K562 (cell line): Measurements from ENCODE around the gene CA7. TPM values are rescaled to one million over a fixed set of nuclear protein-coding genes. Genes with fewer than 3 reads are reported as not detected.

Source experiments
- ATAC-seq: fragments of 200-7000 bp; cut with Tn5 transposase; 3 replicates; pipeline ENCODE4 v1.9.1; 2020; ENCODE audit warnings: moderate library complexity
- BruUV-seq: library from RNA; stranded (reverse); fragments of 400-500 nt; replicated peaks from 2 replicates; lab custom pipeline; 2021; lab: Mats Ljungman, UMichigan
- CTCF ChIA-PET: fragments of 300-600 bp; formaldehyde crosslinking; extraction: SDS; loops from one replicate; lab custom pipeline; 2021; ENCODE audit warnings: low intra/inter-chr PET ratio; lab: Yijun Ruan, JAX
- POLR2A ChIA-PET: fragments of 300-600, 350-650 bp; sonication (Branson Sonifier 250); formaldehyde crosslinking; extraction: SDS; loops from one replicate; lab custom pipeline; 2021; ENCODE audit warnings: antibody characterized with exemption, inconsistent platforms; lab: Yijun Ruan, JAX
- DNase-seq, 4 experiments: peaks; one replicate each; pipeline versions ENCODE4 v3.0.0 to v3.0.0-alpha.2; 2011 to 2018; ENCODE audit warnings: low spot score in 3 of 4, mixed read lengths in 3 of 4; ENCODE audit errors: extremely low read depth in 1 of 4
- FAIRE-seq: peaks from 2 replicates; lab custom pipeline; 2011; peaks lifted over from hg19 to GRCh38; lab: Jason Lieb, UNC
- H2AFZ ChIP-seq: 2 replicates; pipeline ENCODE4 v1.6.0; 2011; ENCODE audit warnings: low read depth, low read length, control low read depth, inconsistent platforms
- H3K27ac ChIP-seq: fragments of 200-600 bp; 3 replicates; pipeline ENCODE4 v1.8.0; 2011; ENCODE audit warnings: low read depth, mild to moderate bottlenecking, control low read depth, inconsistent platforms, low read length, moderate library complexity, mixed read lengths; ENCODE audit errors: extremely low read depth
- H3K27me3 ChIP-seq, 2 experiments: fragments of 300-600 bp in 1 of 2; 2 replicates in 1 of 2; 3 replicates in 1 of 2; pipeline versions ENCODE4 v1.6.0 to v1.8.0; 2011; ENCODE audit warnings: inconsistent platforms in 2 of 2, low read length in 2 of 2, mild to moderate bottlenecking in 1 of 2, mixed read lengths in 1 of 2, moderate library complexity in 1 of 2; ENCODE audit not compliant: control insufficient read depth in 2 of 2, insufficient read depth in 2 of 2
- H3K36me3 ChIP-seq: fragments of 300-600 bp; 3 replicates; pipeline ENCODE4 v1.8.0; 2011; ENCODE audit warnings: mild to moderate bottlenecking, low read length, inconsistent platforms; ENCODE audit not compliant: control insufficient read depth, insufficient read depth
- H3K4me1 ChIP-seq, 2 experiments: fragments of 200-600 bp in 1 of 2; replicated peaks in 1 of 2; 2 replicates in 1 of 2; 3 replicates in 1 of 2; pipeline versions ENCODE4 v1.5.1 to v1.8.0; 2011; ENCODE audit warnings: inconsistent platforms in 2 of 2, low read length in 2 of 2, mild to moderate bottlenecking in 1 of 2, mixed read lengths in 1 of 2, moderate library complexity in 1 of 2; ENCODE audit not compliant: control insufficient read depth in 2 of 2, insufficient read depth in 2 of 2
- H3K4me2 ChIP-seq: 2 replicates; pipeline ENCODE4 v1.6.1; 2011; ENCODE audit warnings: low read length, control low read depth, inconsistent platforms, mixed read lengths; ENCODE audit not compliant: insufficient read depth
- H3K4me3 ChIP-seq: fragments of 200-600 bp; sonication (generic), shearing (Covaris generic); 2 replicates; pipeline ENCODE4 v1.5.1; 2016; ENCODE audit warnings: control low read depth, inconsistent platforms
- H3K79me2 ChIP-seq: fragments of 200-600 bp; 3 replicates; pipeline ENCODE4 v1.8.0; 2011; ENCODE audit warnings: low read length, inconsistent platforms; ENCODE audit not compliant: control insufficient read depth, insufficient read depth
- H3K9ac ChIP-seq, 2 experiments: 2 replicates each; pipeline versions ENCODE4 v1.6.0 to v1.6.1; 2011; ENCODE audit warnings: low read depth in 2 of 2, low read length in 2 of 2, control low read depth in 1 of 2, inconsistent platforms in 1 of 2, mild to moderate bottlenecking in 1 of 2, mixed read lengths in 1 of 2; ENCODE audit not compliant: insufficient read depth in 1 of 2
- H3K9me1 ChIP-seq: one replicate; pipeline ENCODE4 v1.6.0; 2011; ENCODE audit warnings: inconsistent platforms, mild to moderate bottlenecking, low read length, moderate library complexity; ENCODE audit not compliant: control insufficient read depth, insufficient read depth
- H3K9me3 ChIP-seq: replicated peaks from 2 replicates; pipeline ENCODE4 v1.5.1; 2011; ENCODE audit warnings: low read depth, low read length, inconsistent platforms; ENCODE audit not compliant: control insufficient read depth, insufficient read depth
- H4K20me1 ChIP-seq: replicated peaks from 2 replicates; pipeline ENCODE4 v1.6.1; 2011; ENCODE audit warnings: low read length, inconsistent platforms, mixed read lengths; ENCODE audit not compliant: control insufficient read depth, insufficient read depth
- BCL6 ChIP-seq: fragments of 250-450 bp; sonication (Bioruptor Pico); IDR thresholded peaks from 2 replicates; pipeline ENCODE4 v1.4.0; 2020
- HCFC1 ChIP-seq: IDR thresholded peaks from 2 replicates; pipeline ENCODE4 v1.6.1; 2012; ENCODE audit warnings: low read depth, low read length, improper control_type of control experiment
- KDM4B ChIP-seq, 2 experiments: fragments of 450-650 bp in 1 of 2; sonication (generic) in 1 of 2; IDR thresholded peaks; 2 replicates each; pipeline ENCODE4 v1.6.1; 2016 to 2017; ENCODE audit warnings: borderline replicate concordance in 2 of 2, antibody characterized with exemption in 1 of 2, low read depth in 1 of 2, mild to moderate bottlenecking in 1 of 2
- LCOR ChIP-seq: sonication (generic); formaldehyde crosslinking; IDR thresholded peaks from 2 replicates; pipeline ENCODE4 v1.8.0; 2022; ENCODE audit warnings: mild to moderate bottlenecking, missing genetic modification reagents
- RREB1 ChIP-seq: fragments of 250-450 bp; sonication (Bioruptor Pico); IDR thresholded peaks from 2 replicates; pipeline ENCODE4 v1.4.0; 2020
- SP2 ChIP-seq: IDR thresholded peaks from 2 replicates; pipeline ENCODE4 v1.6.1; 2011; ENCODE audit warnings: mild to moderate bottlenecking, low read depth, low read length, moderate library complexity; ENCODE audit not compliant: poor library complexity, severe bottlenecking; ENCODE audit errors: extremely low read depth
- SRSF7 ChIP-seq: fragments of 200-400 bp; formaldehyde crosslinking; optimal IDR thresholded peaks from 2 replicates; pipeline ENCODE3; 2017; ENCODE audit warnings: mild to moderate bottlenecking, low read depth, low read length
- TCFL5 ChIP-seq: fragments of 250-450 bp; sonication (Bioruptor Pico); conservative IDR thresholded peaks from 2 replicates; pipeline ENCODE4 v1.6.1; 2021; ENCODE audit warnings: mild to moderate bottlenecking, moderate library complexity, matching md5 sums
- TEAD2 ChIP-seq: fragments of 450-650 bp; IDR thresholded peaks from 2 replicates; pipeline ENCODE4 v1.6.1; 2016; ENCODE audit warnings: missing genetic modification characterization, control low read depth, missing compliant biosample characterization
- ZNF121 ChIP-seq: sonication (generic); formaldehyde crosslinking; conservative IDR thresholded peaks from 2 replicates; pipeline ENCODE4 v1.8.0; 2022; ENCODE audit warnings: missing genetic modification reagents
- ZNF76 ChIP-seq: fragments of 250-450 bp; sonication (Bioruptor Pico); IDR thresholded peaks from 2 replicates; pipeline ENCODE4 v1.4.0; 2020; ENCODE audit warnings: mild to moderate bottlenecking, moderate library complexity, borderline replicate concordance
- WGBS: fragments of 100-300 bp; shearing (Covaris generic); methylation state at CpG from one replicate; pipeline ENCODE4 v1.1.6; 2016; ENCODE audit warnings: low coverage, mixed read lengths; ENCODE audit not compliant: insufficient coverage; ENCODE audit errors: missing lambda C conversion rate; 5-methylcytosine and 5-hydroxymethylcytosine counted together
- in situ Hi-C: fragments of 300-500 bp; cut with MboI; formaldehyde crosslinking; loops from 4 replicates; pipeline ENCODE4 v1.15.0; 2018; ENCODE audit warnings: inconsistent platforms, mixed read lengths
- intact Hi-C: fragments of 100-400 bp; cut with micrococcal nuclease; formaldehyde crosslinking; loops from 2 replicates; pipeline ENCODE4 v1.14.2; 2022
- polyA plus RNA-seq, 8 experiments: library from polyadenylated mRNA; depleted of rRNA in 4 of 8; stranded (reverse) in 5 of 8; unstranded in 3 of 8; fragments of >200 nt; fragmentation: Nextera tagmentation in 2 of 8; fragmentation: Illumina TruSeq in 1 of 8; extraction: Ambion mirVana in 2 of 8; extraction: Trizol in 1 of 8; gene quantifications; 2 replicates each; pipeline versions ENCODE4 v1.2.1 to v1.2.3, GENCODE V29; 2011 to 2014; ENCODE audit warnings: inconsistent platforms in 1 of 8, missing spikeins in 1 of 8
- total RNA-seq, 7 experiments: library from RNA; depleted of rRNA in 6 of 7; stranded (reverse); fragments of >200 nt in 6 of 7; fragmentation: Illumina TruSeq in 2 of 7; extraction: Trizol in 2 of 7; gene quantifications; 2 replicates each; pipeline versions ENCODE4 v1.2.1 to v1.2.3, GENCODE V29; 2011 to 2021; ENCODE audit warnings: low replicate concordance in 1 of 7

Gene CA7
- total and polyA plus RNA-seq, 9 of the 15 experiments (the other 6 are each of a cell fraction or from before 2014, with no cell fraction given): 0.03 to 0.07 (median 0.05) TPM; not detected in 5

GRCh38 chr16:66851166-66851964, 7.2 kb downstream of the CA7 start:
- in situ Hi-C loops: no loop called here
- intact Hi-C loops: no loop called here
- TF ChIP-seq LCOR (no peak), TCFL5 (CRISPR knock-in tag) (no peak), KDM4B (IDR thresholded peaks at IDR 0.05; ENCODE audit: borderline replicate concordance in 2 of 2, low read depth in 1 of 2) (no peak), HCFC1 (no peak), SRSF7 (no peak), ZNF76 (CRISPR knock-in tag) (no peak), SP2 (no peak), TEAD2 (tag) (no peak), RREB1 (CRISPR knock-in tag) (no peak), BCL6 (no peak), ZNF121 (CRISPR knock-in tag) (no peak)
- TF ChIP-seq, all 486 proteins: peak for 0

More at GRCh38 chr16:66851166-66851964, 7.2 kb downstream of the CA7 start:
- BruUV-seq: no TSS peak
- ChIA-PET POLR2A (interaction anchor here (0.7 to 1.0 kb wide), 3 partner anchors 9 to 339 kb away, joined by 3 to 5 read pairs (median 3); no protein-coding TSS in a partner anchor), CTCF (no interaction called here)
- no peak overlapping the region for H3K27ac ChIP-seq
- peaks cover 0 to 1% of the 10 kb centered on the region in 2 experiments; a peak in 2 of 5 replicates for H3K27me3 ChIP-seq
- H3K9me3 ChIP-seq: no peaks in the 10 kb centered on the region
- DNase-seq (peak in 1 of 4 experiments; percentile 3), ATAC-seq (no peak), FAIRE-seq (no peak)
- no peaks in the 10 kb centered on the region for H3K79me2 ChIP-seq
- H4K20me1 ChIP-seq: no peaks in the 10 kb centered on the region
- H3K9ac ChIP-seq: no peak overlapping the region
- H3K4me1 ChIP-seq: peaks cover 5 to 12% of the 10 kb centered on the region in 2 experiments; a peak in 3 of 5 replicates
- H3K36me3 ChIP-seq: no peaks in the 10 kb centered on the region
- H2AFZ ChIP-seq: no peak overlapping the region
- H3K4me2 ChIP-seq: no peak overlapping the region
- no peaks in the 10 kb centered on the region for H3K9me1 ChIP-seq
- no peak overlapping the region for H3K4me3 ChIP-seq
- 27% methylated on average over 13 of the region's 13 CpGs for WGBS
